Measurements from ENCODE around the gene RNASE13. TPM values are rescaled to one million over a fixed set of nuclear protein-coding genes. Genes with fewer than 3 reads are reported as not detected.
A peak's percentile ranks its signal among the peaks of the same experiment; 100 is the strongest.

Gene RNASE13
- total RNA-seq, 4 donors from 2014 or later = not detected

DNA sequence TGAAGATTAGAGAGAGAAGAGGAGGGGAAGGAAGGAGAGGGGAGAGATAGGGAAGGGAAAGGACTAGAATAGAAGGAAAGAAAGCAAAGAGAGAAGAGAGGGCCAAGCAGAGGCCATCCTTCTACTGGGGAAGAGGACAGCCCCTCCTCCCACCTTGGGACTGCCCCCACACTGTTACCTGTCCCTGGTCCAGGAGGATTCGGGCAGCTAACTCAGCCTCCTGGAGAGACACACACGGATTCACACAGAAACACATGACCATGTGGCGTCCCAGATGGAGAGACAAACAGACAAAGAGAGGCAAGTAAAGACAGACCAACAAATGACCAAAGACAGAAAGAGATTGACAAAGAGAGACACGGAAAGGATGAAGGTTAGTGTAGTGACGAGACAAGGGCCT, 11.9 kb downstream of the RNASE13 start:
- no peak for DNase-seq
- no peak for TF ChIP-seq POLR2A (IDR thresholded peaks at IDR 0.05)
- TF ChIP-seq, protein P1, sequence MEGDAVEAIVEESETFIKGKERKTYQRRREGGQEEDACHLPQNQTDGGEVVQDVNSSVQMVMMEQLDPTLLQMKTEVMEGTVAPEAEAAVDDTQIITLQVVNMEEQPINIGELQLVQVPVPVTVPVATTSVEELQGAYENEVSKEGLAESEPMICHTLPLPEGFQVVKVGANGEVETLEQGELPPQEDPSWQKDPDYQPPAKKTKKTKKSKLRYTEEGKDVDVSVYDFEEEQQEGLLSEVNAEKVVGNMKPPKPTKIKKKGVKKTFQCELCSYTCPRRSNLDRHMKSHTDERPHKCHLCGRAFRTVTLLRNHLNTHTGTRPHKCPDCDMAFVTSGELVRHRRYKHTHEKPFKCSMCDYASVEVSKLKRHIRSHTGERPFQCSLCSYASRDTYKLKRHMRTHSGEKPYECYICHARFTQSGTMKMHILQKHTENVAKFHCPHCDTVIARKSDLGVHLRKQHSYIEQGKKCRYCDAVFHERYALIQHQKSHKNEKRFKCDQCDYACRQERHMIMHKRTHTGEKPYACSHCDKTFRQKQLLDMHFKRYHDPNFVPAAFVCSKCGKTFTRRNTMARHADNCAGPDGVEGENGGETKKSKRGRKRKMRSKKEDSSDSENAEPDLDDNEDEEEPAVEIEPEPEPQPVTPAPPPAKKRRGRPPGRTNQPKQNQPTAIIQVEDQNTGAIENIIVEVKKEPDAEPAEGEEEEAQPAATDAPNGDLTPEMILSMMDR (IDR thresholded peaks at IDR 0.05) = no peak
- intact Hi-C loops (cut with DNase I) = no loop called here
- Histone ChIP-seq H3K4me3 (replicated peaks in 1 of 3) (no peak overlapping the region), H3K27me3 (no peaks in the 10 kb centered on the region), H3K36me3 (peaks cover 11 to 18% of the 10 kb centered on the region in 2 donors), H3K4me1 (peaks cover 8 to 23% of the 10 kb centered on the region in 2 donors), H3K27ac (peak overlapping the region in 2 of 3 donors; percentile 82 to 94), H3K9me3 (no peaks in the 10 kb centered on the region)
- 82 to 87% methylated on average over 5 of the region's 5 CpGs for WGBS, 2 donors

GRCh38 chr14:21020977-21021545, 13.5 kb downstream of the RNASE13 start:
- Histone ChIP-seq H3K4me1 (peaks cover 8 to 18% of the 10 kb centered on the region in 2 donors), H3K27me3 (no peaks in the 10 kb centered on the region), H3K4me3 (replicated peaks in 1 of 3) (no peak overlapping the region), H3K9me3 (no peaks in the 10 kb centered on the region), H3K36me3 (peaks cover 11 to 21% of the 10 kb centered on the region in 2 donors), H3K27ac (no peak overlapping the region)
- TF ChIP-seq, protein P1 (IDR thresholded peaks at IDR 0.05) = no peak
- no peak for TF ChIP-seq POLR2A (IDR thresholded peaks at IDR 0.05)
- WGBS, 2 donors = 85 to 88% methylated on average over 5 of the region's 5 CpGs
- intact Hi-C loops (cut with DNase I) = no loop called here
- DNase-seq = no peak

DNA sequence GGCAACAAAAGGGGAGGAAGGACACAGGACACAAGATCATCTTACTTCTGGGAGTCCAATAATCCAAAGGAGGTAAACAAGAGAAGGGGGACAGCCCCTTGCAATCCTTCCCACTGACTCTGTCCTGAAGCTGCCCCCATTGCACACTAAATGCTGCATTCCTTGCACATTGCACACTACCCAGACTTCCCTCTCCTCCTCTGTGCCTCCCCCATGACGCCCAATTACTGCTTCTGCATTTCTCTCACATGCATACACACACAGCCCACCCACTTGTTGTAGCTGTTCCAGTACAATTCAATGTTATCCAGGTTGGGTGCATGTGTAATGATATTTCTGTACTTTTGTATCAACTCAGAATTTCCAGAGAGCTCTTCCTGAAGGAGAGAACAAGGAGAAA, 15.2 kb downstream of the RNASE13 start:
- Histone ChIP-seq H3K27me3 (no peaks in the 10 kb centered on the region), H3K4me1 (peaks cover 8 to 13% of the 10 kb centered on the region in 2 donors), H3K9me3 (no peaks in the 10 kb centered on the region), H3K36me3 (peaks cover 11 to 21% of the 10 kb centered on the region in 2 donors), H3K4me3 (replicated peaks in 1 of 3) (no peak overlapping the region), H3K27ac (no peak overlapping the region)
- TF ChIP-seq, protein P1 (IDR thresholded peaks at IDR 0.05) = no peak
- TF ChIP-seq POLR2A (IDR thresholded peaks at IDR 0.05) = no peak
- intact Hi-C loops (cut with DNase I) = loop anchor here (5.0 kb wide), 1 partner anchor 73 kb away; no protein-coding TSS in a partner anchor
- DNase-seq = no peak
- 73 to 81% methylated on average over 1 of the region's 1 CpG for WGBS, 2 donors

GRCh38 chr14:21018781-21019180, 15.8 kb downstream of the RNASE13 start:
- Histone ChIP-seq H3K27me3 (no peaks in the 10 kb centered on the region), H3K36me3 (peaks cover 11 to 21% of the 10 kb centered on the region in 2 donors), H3K4me3 (replicated peaks in 1 of 3) (no peak overlapping the region), H3K27ac (no peak overlapping the region), H3K9me3 (no peaks in the 10 kb centered on the region), H3K4me1 (peaks cover 2 to 8% of the 10 kb centered on the region in 2 donors)
- no peak for DNase-seq
- intact Hi-C loops (cut with DNase I) = loop anchor here (5.0 kb wide), 1 partner anchor 74 kb away; no protein-coding TSS in a partner anchor
- TF ChIP-seq, protein P1 (IDR thresholded peaks at IDR 0.05) = no peak
- TF ChIP-seq POLR2A (IDR thresholded peaks at IDR 0.05) = no peak
- 96 to 97% methylated on average over 3 of the region's 3 CpGs for WGBS, 2 donors

- Histone ChIP-seq H3K9me3 (no peaks in the 10 kb centered on the region), H3K4me3 (replicated peaks in 1 of 3) (no peak overlapping the region), H3K36me3 (peaks cover 11 to 21% of the 10 kb centered on the region in 2 donors), H3K27me3 (no peaks in the 10 kb centered on the region), H3K4me1 (peaks cover 0 to 3% of the 10 kb centered on the region in 2 donors), H3K27ac (no peak overlapping the region)
- TF ChIP-seq, protein P1 (IDR thresholded peaks at IDR 0.05) = no peak
- no peak for TF ChIP-seq POLR2A (IDR thresholded peaks at IDR 0.05)
- WGBS, 2 donors = 91% methylated on average over 7 of the region's 7 CpGs
- intact Hi-C loops (cut with DNase I) = loop anchor here (5.0 kb wide), 1 partner anchor 74 kb away; no protein-coding TSS in a partner anchor
- no peak for DNase-seq
Observed at GRCh38 chr14:21018286-21018685, 16.3 kb downstream of the RNASE13 start.
